IPS-NIHi7 (cell line): Measurements from ENCODE around the gene COG4.
"Not testable (repeated sequence)": the region's sequence is repeated elsewhere in the genome, so short reads cannot be mapped to it uniquely, and the experiment has no call there.

Source experiments
- DNase-seq: peaks from one replicate; pipeline ENCODE4 v3.0.0; 2012; ENCODE audit warnings: mixed read lengths; ENCODE audit errors: extremely low spot score

Gene COG4

DNA sequence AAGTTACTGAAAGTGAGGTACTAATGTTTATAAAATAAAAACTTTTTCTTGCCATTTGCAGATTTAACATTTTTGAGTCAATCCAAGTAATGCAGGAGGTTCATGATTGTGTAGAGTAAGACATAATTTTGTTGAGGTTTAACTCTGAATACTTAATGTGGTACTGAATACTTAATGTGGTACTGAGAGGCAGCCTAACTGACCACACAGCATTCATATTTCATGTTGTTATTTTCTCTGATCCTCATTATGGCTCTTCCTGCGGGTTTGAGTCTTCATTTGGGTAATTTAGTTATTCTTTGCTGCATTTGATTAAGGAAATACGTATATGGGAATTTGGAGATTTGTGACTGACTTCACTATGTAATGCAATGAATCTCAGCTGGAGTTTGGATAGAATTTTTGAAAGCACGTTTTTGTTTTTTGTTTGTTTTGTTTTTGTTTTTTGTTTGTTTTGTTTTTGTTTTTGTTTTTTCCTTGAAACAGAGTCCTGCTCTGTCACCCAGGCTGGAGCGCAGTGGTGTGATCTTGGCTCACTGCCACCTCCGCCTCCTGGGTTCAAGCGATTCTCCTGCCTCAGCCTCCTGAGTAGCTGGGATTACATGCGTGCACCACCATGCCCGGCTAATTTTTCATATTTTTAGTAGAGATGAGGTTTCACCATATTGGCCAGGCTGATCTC lies 4.1 kb upstream of the COG4 start:
- no peak for DNase-seq

DNA sequence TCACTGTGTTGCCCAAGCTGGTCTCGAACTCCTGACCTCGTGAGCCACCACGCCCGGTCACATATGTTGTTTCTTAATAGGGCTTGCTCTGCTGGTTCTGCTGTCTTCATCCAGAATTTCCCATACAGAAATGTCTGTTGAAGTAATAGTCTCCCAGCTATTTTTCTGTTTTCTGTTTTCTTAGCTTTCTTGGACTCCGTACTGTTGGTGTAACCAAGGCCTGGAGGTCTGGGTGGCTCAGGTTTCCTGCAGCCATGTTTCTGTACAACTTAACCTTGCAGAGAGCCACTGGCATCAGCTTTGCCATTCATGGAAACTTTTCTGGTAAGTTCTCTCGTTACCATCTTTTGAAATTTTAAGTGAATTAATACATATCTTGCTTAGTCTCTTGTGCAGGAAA lies 3.0 kb upstream of the COG4 start:
- no peak for DNase-seq

GRCh38 chr16:70524399-70524825 lies 1.1 kb upstream of the COG4 start:
- DNase-seq: not testable (repeated sequence)

- DNase-seq: peak; percentile 58
Observed at GRCh38 chr16:70523743-70524398, 517 bp upstream of the COG4 start, which contains the start of gene SF3B3. TSS of gene SF3B3 (plus strand) at chr16:70523816. CDS start at chr16:70526657, 2,841 bp downstream.

DNA sequence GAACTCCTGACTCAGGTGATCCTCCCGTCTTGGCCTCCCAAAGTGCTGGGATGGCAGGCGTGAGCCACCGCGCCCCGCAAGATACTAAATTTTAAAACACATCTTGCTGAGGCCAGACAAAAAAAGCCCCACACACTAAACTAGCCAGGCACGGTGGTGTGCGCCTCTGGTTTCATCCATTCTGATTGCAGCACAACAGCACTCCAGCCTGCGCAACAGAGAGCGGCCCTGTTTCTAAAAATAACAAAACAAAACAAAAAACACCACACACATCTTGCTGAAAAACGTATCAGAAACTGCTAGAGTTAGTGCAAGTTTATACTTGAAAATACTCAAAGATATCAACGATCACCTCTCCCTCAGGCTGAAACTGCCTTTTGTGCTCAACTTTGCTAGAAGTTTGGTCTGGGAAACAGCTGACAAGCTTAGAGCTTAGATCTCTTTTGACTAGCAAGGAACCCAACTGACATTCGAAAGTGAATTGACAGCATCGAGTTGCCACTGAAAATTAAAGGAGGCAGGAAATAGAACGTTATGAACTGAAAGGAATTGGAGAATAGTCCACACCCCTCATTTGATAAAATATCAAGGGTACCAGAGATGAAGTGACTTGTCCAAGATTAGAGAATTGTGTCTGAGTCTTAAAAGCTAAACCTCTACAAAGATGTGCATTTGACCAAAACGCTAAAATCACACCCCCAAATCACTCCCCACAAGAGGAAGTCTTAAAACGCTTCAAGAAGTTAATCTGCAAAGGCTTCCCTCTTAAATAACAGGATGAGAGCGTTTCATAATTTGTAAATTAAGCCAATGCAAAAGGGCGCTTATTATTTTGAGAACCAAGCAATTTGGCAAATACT lies 908 bp downstream of the COG4 start:
- no peak for DNase-seq

DNA sequence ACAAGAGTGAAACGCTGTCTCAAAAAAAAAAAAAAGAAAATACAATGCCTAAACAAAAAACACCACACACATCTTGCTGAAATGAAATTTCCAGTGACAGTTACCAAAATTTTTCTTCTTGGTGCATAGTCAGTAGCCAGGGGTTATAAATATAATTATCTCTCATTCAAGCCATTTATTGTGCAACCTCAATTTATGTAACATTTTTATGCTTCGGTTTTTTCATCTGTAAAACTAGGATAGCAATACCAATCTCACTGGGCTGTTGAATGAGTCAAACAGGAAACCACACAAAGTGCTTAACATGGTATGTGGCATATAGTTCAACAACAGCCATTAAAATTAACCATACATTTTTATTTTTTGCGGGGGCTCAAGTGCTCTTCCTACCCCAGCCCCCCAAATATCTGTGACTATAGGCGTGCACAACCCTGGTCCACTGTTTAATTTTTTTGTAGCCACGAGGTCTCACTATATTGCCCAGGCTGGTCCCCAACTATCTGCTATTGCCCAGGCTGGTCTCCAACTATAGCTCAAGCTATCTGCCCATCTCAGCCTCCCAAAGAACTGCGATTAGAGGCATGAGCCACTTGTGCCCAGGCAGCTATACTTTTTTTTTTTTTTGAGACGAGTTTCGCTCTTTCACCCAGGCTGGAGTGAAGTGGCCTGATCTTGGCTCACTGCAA lies 2.6 kb downstream of the COG4 start:
- DNase-seq: no peak

GRCh38 chr16:70512456-70512855 lies 10.9 kb downstream of the COG4 start:
- no peak for DNase-seq

GRCh38 chr16:70511833-70512232 lies 11.5 kb downstream of the COG4 start:
- no peak for DNase-seq

DNA sequence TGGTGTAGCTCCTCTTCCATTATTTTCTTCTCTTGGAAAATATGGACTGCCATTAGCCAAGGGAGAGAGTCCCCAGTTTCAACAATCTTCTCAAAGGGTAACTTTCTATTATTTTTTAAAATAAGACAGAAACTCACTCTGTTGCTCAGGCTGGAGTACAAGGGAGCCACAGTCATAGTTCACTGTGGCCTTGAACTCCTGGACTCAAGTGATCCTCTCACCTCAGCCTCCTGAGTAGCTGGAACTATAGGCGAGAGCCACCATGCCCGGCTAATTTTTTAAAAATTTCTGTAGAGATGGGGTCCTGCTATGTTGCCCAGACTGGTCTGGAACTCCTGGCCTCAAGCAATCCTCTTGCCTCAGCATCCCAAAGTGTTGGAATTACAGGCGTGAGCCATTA lies 13.1 kb downstream of the COG4 start:
- no peak for DNase-seq

- DNase-seq: no peak
Observed at GRCh38 chr16:70508752-70509151, 14.6 kb downstream of the COG4 start.

DNA sequence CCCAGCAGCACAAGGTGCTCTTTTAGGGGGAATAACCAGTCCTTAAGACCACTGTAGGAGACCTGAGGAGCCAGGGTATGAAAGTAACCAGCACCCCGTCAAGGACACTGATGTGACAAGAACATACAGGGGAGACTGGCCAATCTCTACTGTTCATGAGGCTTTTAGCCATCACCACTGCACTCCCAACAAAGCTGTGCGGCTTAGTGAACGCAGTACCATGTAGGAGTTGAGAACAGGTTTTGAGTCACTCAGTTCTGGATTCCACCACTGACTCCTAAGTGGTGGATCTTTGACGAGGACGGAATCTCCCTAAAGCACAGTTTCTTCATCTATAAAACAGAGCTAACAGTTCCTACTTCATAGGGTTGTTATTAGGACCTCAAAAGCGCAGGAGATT lies 26.8 kb downstream of the COG4 start:
- no peak for DNase-seq

DNA sequence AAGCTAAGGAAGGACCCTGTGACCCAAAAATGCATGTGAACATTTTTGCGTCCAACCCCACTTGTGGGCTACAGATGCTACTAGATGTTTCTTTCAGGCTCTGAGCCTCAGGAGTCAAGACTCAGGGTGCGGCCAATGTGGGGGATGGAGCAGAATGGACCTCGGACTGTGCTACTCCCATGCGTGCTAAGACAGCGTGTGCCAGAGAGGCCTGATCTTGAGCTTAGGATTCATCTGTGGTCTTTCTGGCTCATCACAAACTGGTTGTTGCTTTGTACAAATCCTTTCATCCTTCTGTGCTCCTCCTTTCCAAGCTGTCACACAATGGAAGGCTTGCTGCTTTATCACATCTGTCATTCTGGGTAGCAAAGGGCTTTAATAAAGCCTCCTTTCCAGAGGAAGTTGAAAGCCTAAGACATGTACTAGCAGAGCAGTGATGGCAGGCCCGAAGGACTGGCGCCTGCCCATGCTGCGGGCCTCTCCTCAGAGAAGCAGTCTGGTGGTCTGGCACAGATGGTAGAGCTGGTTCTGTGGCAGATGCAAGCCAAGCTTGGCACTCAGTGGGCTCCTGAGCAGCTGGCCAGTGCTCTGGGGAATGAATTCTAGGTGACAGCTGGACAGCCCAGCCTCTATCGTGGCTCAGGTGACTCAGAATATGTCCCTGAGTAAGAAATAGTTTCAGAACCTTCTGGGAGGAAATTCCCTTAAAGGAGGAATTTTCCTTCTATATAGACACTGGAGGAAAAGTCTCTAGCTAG lies 27.8 kb downstream of the COG4 start:
- no peak for DNase-seq

GRCh38 chr16:70494777-70495176 lies 28.6 kb downstream of the COG4 start:
- DNase-seq: no peak

- no peak for DNase-seq
Observed at GRCh38 chr16:70494202-70494770, 29.1 kb downstream of the COG4 start.

GRCh38 chr16:70493802-70494201 lies 29.6 kb downstream of the COG4 start:
- no peak for DNase-seq

DNA sequence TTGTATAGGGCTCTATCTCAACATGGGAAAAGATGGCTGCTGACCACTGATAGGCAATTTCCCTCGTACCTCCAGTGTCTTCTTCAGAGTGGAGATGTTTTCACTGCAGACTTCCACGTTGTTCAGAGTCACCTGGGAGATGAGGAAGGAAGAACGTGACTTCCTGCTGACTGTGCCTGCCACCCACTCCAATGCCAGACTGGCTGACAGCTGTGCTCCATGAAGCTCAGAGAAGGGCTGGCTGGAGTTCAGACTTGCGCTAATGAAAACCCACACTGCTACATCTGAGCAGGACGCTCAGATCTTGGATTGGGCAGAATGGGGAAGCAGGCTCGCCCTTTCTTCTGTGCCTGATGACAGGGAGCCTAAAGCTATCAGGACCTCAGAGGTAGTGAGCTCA lies 33.1 kb downstream of the COG4 start:
- DNase-seq: no peak

GRCh38 chr16:70484867-70485266 lies 38.5 kb downstream of the COG4 start:
- DNase-seq: no peak

- no peak for DNase-seq
Observed at GRCh38 chr16:70483426-70483825, 39.9 kb downstream of the COG4 start.

- DNase-seq: no peak
Observed at GRCh38 chr16:70482624-70483023, 40.7 kb downstream of the COG4 start.

DNA sequence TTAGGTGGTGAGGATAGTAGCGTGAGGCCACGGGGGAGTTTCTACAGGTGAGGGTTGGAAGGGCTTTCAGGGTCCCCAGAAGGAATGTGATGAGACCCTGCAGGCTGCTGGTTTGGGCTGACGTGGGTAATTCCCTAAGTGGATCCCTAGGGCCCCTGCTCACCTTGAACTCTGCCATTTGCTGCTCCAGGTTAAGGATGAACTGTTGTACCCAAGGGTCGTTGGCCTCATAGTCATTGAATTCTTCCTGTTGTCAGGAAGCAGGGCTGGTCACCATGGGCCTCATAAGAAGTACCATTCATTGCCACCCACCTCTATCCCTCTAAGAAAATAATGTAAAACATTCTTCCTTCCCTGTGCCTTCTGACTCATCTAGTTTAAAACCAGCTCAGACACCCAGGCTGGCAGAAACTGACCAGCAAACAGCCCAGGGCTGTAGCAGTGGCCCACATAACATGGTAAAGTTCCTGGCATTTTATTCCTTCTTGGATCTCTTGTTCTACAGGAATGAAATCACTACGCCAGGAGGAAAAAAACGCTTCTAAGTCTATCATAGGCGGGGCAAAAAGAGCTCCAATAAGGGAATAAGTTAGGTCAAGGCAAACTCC lies 41.3 kb downstream of the COG4 start:
- DNase-seq: no peak
